MM.1S (cell line): Measurements from ENCODE around the gene RMI2.

Experiments used
- DNase-seq: peaks from one replicate; pipeline ENCODE4 v3.0.0-alpha.2; 2015
- H2AFZ ChIP-seq: fragments of 300-600 bp; sonication (generic); 2 replicates; pipeline ENCODE4 v1.6.0; 2016; ENCODE audit warnings: antibody characterized with exemption, low read length
- H3F3A ChIP-seq: fragments of 300-600 bp; sonication (generic); 2 replicates; pipeline ENCODE4 v1.6.1; 2016; ENCODE audit warnings: mild to moderate bottlenecking, antibody characterized with exemption, low read length, moderate library complexity, mixed read lengths; ENCODE audit not compliant: insufficient read depth
- H3K27ac ChIP-seq: fragments of 300-600 bp; sonication (generic); 2 replicates; pipeline ENCODE4 v1.5.1; 2016; ENCODE audit warnings: mild to moderate bottlenecking, low read length
- H3K27me3 ChIP-seq: fragments of 300-600 bp; sonication (generic); replicated peaks from 2 replicates; pipeline ENCODE4 v1.6.0; 2016; ENCODE audit warnings: low read length; ENCODE audit not compliant: insufficient read depth
- H3K36me3 ChIP-seq: fragments of 300-600 bp; sonication (generic); replicated peaks from 2 replicates; pipeline ENCODE4 v1.6.1; 2016; ENCODE audit warnings: mild to moderate bottlenecking, low read length, mixed read lengths; ENCODE audit not compliant: insufficient read depth
- H3K4me1 ChIP-seq: fragments of 300-600 bp; sonication (generic); 2 replicates; pipeline ENCODE4 v1.6.1; 2016; ENCODE audit warnings: low read length, mixed read lengths
- H3K4me2 ChIP-seq: fragments of 300-600 bp; sonication (generic); 2 replicates; pipeline ENCODE4 v1.6.0; 2016; ENCODE audit warnings: low read depth, low read length
- H3K4me3 ChIP-seq: fragments of 300-600 bp; sonication (generic); 2 replicates; pipeline ENCODE4 v1.5.1; 2016; ENCODE audit warnings: low read length, mixed read lengths
- H3K79me2 ChIP-seq: fragments of 300-600 bp; sonication (generic); 2 replicates; pipeline ENCODE4 v1.6.1; 2016; ENCODE audit warnings: mixed run types, low read length, mixed read lengths
- H3K9ac ChIP-seq: fragments of 300-600 bp; sonication (generic); 2 replicates; pipeline ENCODE4 v1.6.1; 2016; ENCODE audit warnings: low read length, mixed read lengths
- H3K9me2 ChIP-seq: fragments of 300-600 bp; sonication (generic); replicated peaks from 2 replicates; pipeline ENCODE4 v1.6.1; 2016; ENCODE audit warnings: mild to moderate bottlenecking, low read length, mixed read lengths; ENCODE audit not compliant: insufficient read depth
- H3K9me3 ChIP-seq: fragments of 300-600 bp; sonication (generic); replicated peaks from 2 replicates; pipeline ENCODE4 v1.6.1; 2016; ENCODE audit warnings: mild to moderate bottlenecking, low read length, mixed read lengths; ENCODE audit not compliant: insufficient read depth
- H4K20me1 ChIP-seq: fragments of 300-600 bp; sonication (generic); 2 replicates; pipeline ENCODE4 v1.6.1; 2016; ENCODE audit warnings: mild to moderate bottlenecking, low read length, moderate library complexity, mixed read lengths; ENCODE audit not compliant: insufficient read depth
- CTCF ChIP-seq: fragments of 300-600 bp; sonication (generic); IDR thresholded peaks from 2 replicates; pipeline ENCODE4 v1.5.1; 2016; ENCODE audit warnings: antibody characterized with exemption, low read length, mixed read lengths
- EZH2 ChIP-seq: fragments of 300-600 bp; sonication (generic); optimal IDR thresholded peaks from 2 replicates; pipeline ENCODE3; 2017; ENCODE audit warnings: low read depth, mild to moderate bottlenecking, antibody characterized with exemption, low read length, mixed read lengths
- EZH2phosphoT487 ChIP-seq: fragments of 300-600 bp; sonication (generic); IDR thresholded peaks from 2 replicates; pipeline ENCODE4 v1.6.1; 2018; ENCODE audit warnings: antibody characterized with exemption, low read length

RMI2 gene

GRCh38 chr16:11340710-11341109 is 4.5 kb upstream of the RMI2 start:
- Histone ChIP-seq H4K20me1 (no peaks in the 10 kb centered on the region), H3K9me2 (no peaks in the 10 kb centered on the region), H3K36me3 (no peaks in the 10 kb centered on the region), H3K27me3 (no peaks in the 10 kb centered on the region), H3K27ac (no peak overlapping the region), H2AFZ (no peak overlapping the region), H3K9ac (no peak overlapping the region), H3K4me1 (no peaks in the 10 kb centered on the region; the same call in 1 of the 2 replicates), H3K4me2 (no peak overlapping the region), H3K4me3 (no peak overlapping the region), H3F3A (no peaks in the 10 kb centered on the region), H3K9me3 (no peaks in the 10 kb centered on the region), H3K79me2 (peaks cover 2% of the 10 kb centered on the region)
- no peak for DNase-seq
- TF ChIP-seq CTCF: no peak
- TF ChIP-seq EZH2: no peak
- TF ChIP-seq EZH2phosphoT487: no peak

DNA sequence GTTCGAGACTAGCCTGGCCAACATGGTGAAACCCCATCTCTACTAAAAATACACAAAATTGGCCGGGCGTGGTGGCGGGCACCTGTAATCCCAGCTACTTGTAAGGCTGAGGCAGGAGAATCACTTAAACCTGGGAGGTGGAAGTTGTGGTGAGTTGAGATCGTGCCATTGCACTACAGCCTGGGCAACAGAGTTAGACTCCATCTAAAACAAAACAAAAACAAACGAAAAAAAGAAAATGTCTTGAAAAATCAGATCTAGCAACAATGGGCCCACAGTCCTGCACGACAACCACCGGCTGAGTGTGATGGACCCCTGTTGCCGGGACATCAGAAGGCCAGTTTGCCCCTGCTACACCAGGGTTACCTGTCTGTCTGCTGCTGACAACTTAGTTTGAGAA is 3.9 kb upstream of the RMI2 start:
- Histone ChIP-seq H3F3A (no peaks in the 10 kb centered on the region), H3K4me3 (no peak overlapping the region), H3K9me3 (no peaks in the 10 kb centered on the region), H3K4me2 (no peak overlapping the region), H2AFZ (no peak overlapping the region), H3K4me1 (no peaks in the 10 kb centered on the region; the same call in 1 of the 2 replicates), H3K27ac (no peak overlapping the region), H4K20me1 (no peaks in the 10 kb centered on the region), H3K9ac (no peak overlapping the region), H3K79me2 (peaks cover 6% of the 10 kb centered on the region), H3K9me2 (no peaks in the 10 kb centered on the region), H3K27me3 (no peaks in the 10 kb centered on the region), H3K36me3 (no peaks in the 10 kb centered on the region)
- no peak for DNase-seq
- no peak for TF ChIP-seq EZH2
- TF ChIP-seq CTCF: no peak
- TF ChIP-seq EZH2phosphoT487: no peak

GRCh38 chr16:11342021-11342855 is 3.0 kb upstream of the RMI2 start:
- TF ChIP-seq EZH2 (no peak), CTCF (no peak), EZH2phosphoT487 (no peak)
- H3K36me3 ChIP-seq: no peaks in the 10 kb centered on the region
- no peak for DNase-seq
- no peak overlapping the region for H3K27ac ChIP-seq
- no peak overlapping the region for H3K4me2 ChIP-seq
- H3K9me3 ChIP-seq: no peaks in the 10 kb centered on the region
- no peaks in the 10 kb centered on the region for H4K20me1 ChIP-seq
- H3K79me2 ChIP-seq: peaks cover 15% of the 10 kb centered on the region
- H3K9ac ChIP-seq: no peak overlapping the region
- H3K4me3 ChIP-seq: no peak overlapping the region
- no peaks in the 10 kb centered on the region for H3K9me2 ChIP-seq
- H3F3A ChIP-seq: no peaks in the 10 kb centered on the region
- H2AFZ ChIP-seq: no peak overlapping the region
- no peaks in the 10 kb centered on the region for H3K27me3 ChIP-seq
- H3K4me1 ChIP-seq: no peaks in the 10 kb centered on the region; the same call in 1 of the 2 replicates
